ENCODE results near the gene ELFN2. TPM values are rescaled to one million over a fixed set of nuclear protein-coding genes. Genes with fewer than 3 reads are reported as not detected.

The ELFN2 gene
- total RNA-seq, 4 donors from 2014 or later, result 0.30 to 0.76 TPM; not detected in 2

GRCh38 chr22:37378642-37379058, 48.6 kb downstream of the ELFN2 start:
- Histone ChIP-seq H3K27ac (no peak overlapping the region), H3K9me3 (no peaks in the 10 kb centered on the region), H3K27me3 (peaks cover 0 to 4% of the 10 kb centered on the region in 2 donors), H3K4me1 (no peaks in the 10 kb centered on the region), H3K4me3 (no peak overlapping the region), H3K36me3 (no peaks in the 10 kb centered on the region)
- no peak for DNase-seq
- intact Hi-C loops (cut with DNase I; ENCODE audit: low total_unique reads), result no loop called here
- no peak for TF ChIP-seq POLR2A (IDR thresholded peaks at IDR 0.05)
- TF ChIP-seq CTCF (IDR thresholded peaks at IDR 0.05), result no peak

GRCh38 chr22:37377927-37378326, 49.4 kb downstream of the ELFN2 start:
- Histone ChIP-seq H3K27ac (no peak overlapping the region), H3K27me3 (peaks cover 0 to 4% of the 10 kb centered on the region in 2 donors), H3K4me3 (no peak overlapping the region), H3K4me1 (no peaks in the 10 kb centered on the region), H3K36me3 (no peaks in the 10 kb centered on the region), H3K9me3 (no peaks in the 10 kb centered on the region)
- intact Hi-C loops (cut with DNase I; ENCODE audit: low total_unique reads), result no loop called here
- DNase-seq, result no peak
- TF ChIP-seq CTCF (IDR thresholded peaks at IDR 0.05), result no peak

GRCh38 chr22:37377138-37377537, 50.1 kb downstream of the ELFN2 start:
- DNase-seq, result no peak
- Histone ChIP-seq H3K36me3 (no peaks in the 10 kb centered on the region), H3K4me3 (no peak overlapping the region), H3K9me3 (no peaks in the 10 kb centered on the region), H3K27me3 (peaks cover 0 to 4% of the 10 kb centered on the region in 2 donors), H3K4me1 (no peaks in the 10 kb centered on the region), H3K27ac (no peak overlapping the region)
- intact Hi-C loops (cut with DNase I; ENCODE audit: low total_unique reads), result no loop called here
- TF ChIP-seq CTCF (IDR thresholded peaks at IDR 0.05), result no peak

- no peaks in the 10 kb centered on the region for H3K9me3 ChIP-seq
- DNase-seq, result no peak
- H3K36me3 ChIP-seq, result no peaks in the 10 kb centered on the region
- H3K27me3 ChIP-seq, result peaks cover 0 to 4% of the 10 kb centered on the region in 2 donors
- TF ChIP-seq POLR2A (IDR thresholded peaks at IDR 0.05) (no peak), CTCF (IDR thresholded peaks at IDR 0.05) (no peak)
- no peak overlapping the region for H3K27ac ChIP-seq
- no peaks in the 10 kb centered on the region for H3K4me1 ChIP-seq
- intact Hi-C loops (cut with DNase I; ENCODE audit: low total_unique reads), result no loop called here
- H3K4me3 ChIP-seq, result no peak overlapping the region
Measured at GRCh38 chr22:37376643-37377042, 50.6 kb downstream of the ELFN2 start.

- TF ChIP-seq POLR2A (IDR thresholded peaks at IDR 0.05), result no peak
- no peak for TF ChIP-seq CTCF (IDR thresholded peaks at IDR 0.05)
- Histone ChIP-seq H3K4me1 (no peaks in the 10 kb centered on the region), H3K4me3 (no peak overlapping the region), H3K27ac (no peak overlapping the region), H3K36me3 (no peaks in the 10 kb centered on the region), H3K9me3 (no peaks in the 10 kb centered on the region), H3K27me3 (peaks cover 0 to 4% of the 10 kb centered on the region in 2 donors)
- no peak for DNase-seq
- intact Hi-C loops (cut with DNase I; ENCODE audit: low total_unique reads), result no loop called here
Measured at GRCh38 chr22:37375801-37376200, 51.5 kb downstream of the ELFN2 start.
